Measurements from ENCODE around the gene IL25. TPM values are rescaled to one million over a fixed set of nuclear protein-coding genes. Genes with fewer than 3 reads are reported as not detected.

IL25 gene
- total and polyA plus RNA-seq, 2 of the 8 experiments (the other 6 are each of a cell fraction or from before 2014, with no cell fraction given) = not detected

- TF ChIP-seq HDAC2 (IDR thresholded peaks at IDR 0.05; ENCODE audit: borderline replicate concordance in 1 of 2, low read depth in 2 of 2, low read length in 2 of 2) (no peak), RAD21 (IDR thresholded peaks at IDR 0.05 in 1 of 2, conservative IDR thresholded peaks at IDR 0.05 in 1 of 2; ENCODE audit: low read depth in 2 of 2, low read length in 2 of 2) (no peak), CHD7 (IDR thresholded peaks at IDR 0.05; ENCODE audit: insufficient replicate concordance, low read length) (no peak), KDM1A (IDR thresholded peaks at IDR 0.05; ENCODE audit: borderline replicate concordance, low read length) (no peak)
Observed at GRCh38 chr14:23414906-23415820, 42.6 kb downstream of the IL25 start (continued).

Measured in H1 (cell line).